GM10847 (cell line): ENCODE results near the gene BBIP1.
A peak's percentile ranks its signal among the peaks of the same experiment; 100 is the strongest.

Source experiments
- POLR2A ChIP-seq: IDR thresholded peaks from 2 replicates; pipeline ENCODE4 v1.6.1; 2011; ENCODE audit not compliant: insufficient read length; ENCODE audit errors: extremely low read depth

The BBIP1 gene

GRCh38 chr10:110871298-110872084 is 47.5 kb downstream of the BBIP1 start, which contains the start of gene PDCD4:
Gene PDCD4, plus strand, starts transcription at chr10:110871928. Its CDS starts 4,100 bp downstream, at chr10:110876028.
- peak; percentile 76 for TF ChIP-seq POLR2A

- TF ChIP-seq POLR2A, result no peak
These were observed 48.1 kb downstream of the BBIP1 start for GRCh38 chr10:110870823-110871297.

GRCh38 chr10:110868981-110869380 is 50.0 kb downstream of the BBIP1 start:
- TF ChIP-seq POLR2A, result no peak

GRCh38 chr10:110867807-110868465 is 51.0 kb downstream of the BBIP1 start:
- TF ChIP-seq POLR2A, result no peak

GRCh38 chr10:110865809-110866482 is 53.0 kb downstream of the BBIP1 start:
- TF ChIP-seq POLR2A, result no peak

GRCh38 chr10:110865186-110865808 is 53.7 kb downstream of the BBIP1 start:
- no peak for TF ChIP-seq POLR2A

GRCh38 chr10:110864662-110865140 is 54.3 kb downstream of the BBIP1 start:
- TF ChIP-seq POLR2A, result no peak

GRCh38 chr10:110863956-110864355 is 55.0 kb downstream of the BBIP1 start:
- no peak for TF ChIP-seq POLR2A

GRCh38 chr10:110863361-110863760 is 55.6 kb downstream of the BBIP1 start:
- TF ChIP-seq POLR2A, result no peak

GRCh38 chr10:110862961-110863360 is 56.0 kb downstream of the BBIP1 start:
- TF ChIP-seq POLR2A, result no peak

GRCh38 chr10:110861930-110862649 is 56.9 kb downstream of the BBIP1 start:
- TF ChIP-seq POLR2A, result no peak

- TF ChIP-seq POLR2A, result no peak
These were observed 57.5 kb downstream of the BBIP1 start for GRCh38 chr10:110861476-110861875.

GRCh38 chr10:110860576-110861241 is 58.3 kb downstream of the BBIP1 start:
- peak; percentile 27 for TF ChIP-seq POLR2A

- no peak for TF ChIP-seq POLR2A
These were observed 59.0 kb downstream of the BBIP1 start for GRCh38 chr10:110859973-110860376.
